SK-N-SH (cell line): ENCODE measurements around the gene FRMD3. TPM values are rescaled to one million over a fixed set of nuclear protein-coding genes. Genes with fewer than 3 reads are reported as not detected.
A peak's percentile ranks its signal among the peaks of the same experiment; 100 is the strongest.

Experiments
- CTCF ChIA-PET: fragments of 300-600, 350-600 bp; formaldehyde crosslinking; extraction: SDS; loops from one replicate; lab custom pipeline; 2021; lab: Yijun Ruan, JAX
- POLR2A ChIA-PET: fragments of 350-600 bp; sonication (Branson Sonifier 250); formaldehyde crosslinking; extraction: SDS; loops from one replicate; lab custom pipeline; 2020; ENCODE audit warnings: antibody characterized with exemption, inconsistent platforms; lab: Yijun Ruan, JAX
- DNase-seq: peaks from one replicate; pipeline ENCODE4 v3.0.0; 2012
- H2AFZ ChIP-seq: fragments of 200-600 bp; sonication (generic); 2 replicates; pipeline ENCODE4 v1.8.1; 2016; ENCODE audit warnings: antibody characterized with exemption, mild to moderate bottlenecking, low read depth
- H3F3A ChIP-seq: fragments of 200-600 bp; sonication (generic); replicated peaks from 2 replicates; pipeline ENCODE3; 2016; ENCODE audit warnings: antibody characterized with exemption, mild to moderate bottlenecking; ENCODE audit not compliant: insufficient read depth
- H3K27ac ChIP-seq, 2 experiments: fragments of 200-500 bp in 1 of 2; fragments of 200-600 bp in 1 of 2; sonication (Bioruptor generic) in 1 of 2; sonication (generic), shearing (Covaris generic) in 1 of 2; 2 replicates each; pipeline versions ENCODE4 v1.5.1 to v1.6.1; 2014 to 2016; ENCODE audit warnings: low read depth in 2 of 2, inconsistent platforms in 1 of 2, low read length in 1 of 2, mild to moderate bottlenecking in 1 of 2, mixed read lengths in 1 of 2
- H3K27me3 ChIP-seq: fragments of 200-600 bp; sonication (generic), shearing (Covaris generic); 2 replicates; pipeline ENCODE4 v1.6.1; 2016; ENCODE audit warnings: mixed run types; ENCODE audit not compliant: insufficient read depth
- H3K36me3 ChIP-seq, 2 experiments: fragments of 200-500 bp in 1 of 2; fragments of 200-600 bp in 1 of 2; sonication (Bioruptor generic) in 1 of 2; sonication (generic) in 1 of 2; replicated peaks in 1 of 2; 2 replicates each; pipeline versions ENCODE3 to v1.5.1; 2014 to 2016; ENCODE audit warnings: low read length in 1 of 2, mild to moderate bottlenecking in 1 of 2; ENCODE audit not compliant: insufficient read depth in 2 of 2, control insufficient read depth in 1 of 2
- H3K4me1 ChIP-seq, 2 experiments: fragments of 200-500 bp in 1 of 2; fragments of 200-600 bp in 1 of 2; sonication (Bioruptor generic) in 1 of 2; sonication (generic), shearing (Covaris generic) in 1 of 2; 2 replicates each; pipeline versions ENCODE4 v1.5.1 to v1.6.1; 2014 to 2016; ENCODE audit warnings: low read depth in 1 of 2, low read length in 1 of 2, mixed run types in 1 of 2; ENCODE audit not compliant: insufficient read depth in 2 of 2, control insufficient read depth in 1 of 2
- H3K4me2 ChIP-seq: fragments of 200-600 bp; sonication (generic), shearing (Covaris generic); 2 replicates; pipeline ENCODE4 v1.6.1; 2017; ENCODE audit warnings: mixed run types
- H3K4me3 ChIP-seq, 2 experiments: fragments of 200-500 bp in 1 of 2; fragments of 200-600 bp in 1 of 2; sonication (Bioruptor generic) in 1 of 2; sonication (generic), shearing (Covaris generic) in 1 of 2; 2 replicates each; pipeline versions ENCODE4 v1.5.1 to v1.8.1; 2014 to 2016; ENCODE audit warnings: low read depth in 2 of 2, inconsistent platforms in 1 of 2, low read length in 1 of 2, mild to moderate bottlenecking in 1 of 2, mixed read lengths in 1 of 2, moderate library complexity in 1 of 2
- H3K79me2 ChIP-seq: fragments of 200-600 bp; sonication (generic); 2 replicates; pipeline ENCODE4 v1.8.1; 2017; ENCODE audit warnings: mild to moderate bottlenecking; ENCODE audit not compliant: insufficient read depth
- H3K9ac ChIP-seq: fragments of 200-600 bp; sonication (generic); 2 replicates; pipeline ENCODE4 v1.6.1; 2017; ENCODE audit warnings: mixed run types
- H3K9me2 ChIP-seq: fragments of 200-600 bp; sonication (generic); 2 replicates; pipeline ENCODE4 v1.6.1; 2017; ENCODE audit warnings: mixed run types
- H3K9me3 ChIP-seq: fragments of 200-600 bp; sonication (generic); 2 replicates; pipeline ENCODE4 v1.6.1; 2017; ENCODE audit warnings: mixed run types, mild to moderate bottlenecking, moderate library complexity
- H4K20me1 ChIP-seq: fragments of 200-600 bp; sonication (generic); 2 replicates; pipeline ENCODE4 v1.6.1; 2017; ENCODE audit warnings: mild to moderate bottlenecking, mixed run types; ENCODE audit not compliant: insufficient read depth
- CTCF ChIP-seq: fragments of 200-600 bp; sonication (generic); IDR thresholded peaks from 2 replicates; pipeline ENCODE4 v1.6.1; 2017; ENCODE audit warnings: antibody characterized with exemption, mild to moderate bottlenecking, moderate library complexity
- EZH2phosphoT487 ChIP-seq: fragments of 200-600 bp; sonication (generic); IDR thresholded peaks from 2 replicates; pipeline ENCODE4 v1.6.1; 2017; ENCODE audit warnings: low read depth, mixed run types, mild to moderate bottlenecking, antibody characterized with exemption, moderate library complexity, borderline replicate concordance
- FOXJ3 ChIP-seq: sonication (generic); formaldehyde crosslinking; IDR thresholded peaks from 2 replicates; pipeline ENCODE4 v1.5.1; 2020; ENCODE audit warnings: mild to moderate bottlenecking, missing genetic modification reagents
- JUND ChIP-seq: IDR thresholded peaks from 2 replicates; pipeline ENCODE4 v1.4.0; 2012
- MAX ChIP-seq: IDR thresholded peaks from 2 replicates; pipeline ENCODE4 v1.4.0; 2012; ENCODE audit warnings: low read depth
- MXI1 ChIP-seq: IDR thresholded peaks from 2 replicates; pipeline ENCODE4 v1.6.1; 2012; ENCODE audit warnings: mild to moderate bottlenecking, low read depth, low read length, improper control_type of control experiment
- RFX5 ChIP-seq: IDR thresholded peaks from 2 replicates; pipeline ENCODE4 v1.6.1; 2012; ENCODE audit warnings: mild to moderate bottlenecking, improper control_type of control experiment, low read length
- RXRA ChIP-seq: IDR thresholded peaks from 2 replicates; pipeline ENCODE4 v1.4.0; 2012; ENCODE audit warnings: low read depth, mild to moderate bottlenecking, borderline replicate concordance
- TCF12 ChIP-seq: IDR thresholded peaks from 2 replicates; pipeline ENCODE4 v1.4.0; 2012
- TEAD4 ChIP-seq: IDR thresholded peaks from 2 replicates; pipeline ENCODE4 v1.4.0; 2012; ENCODE audit warnings: mild to moderate bottlenecking, borderline replicate concordance; ENCODE audit not compliant: insufficient read depth
- USF1 ChIP-seq: IDR thresholded peaks from 2 replicates; pipeline ENCODE4 v1.4.0; 2012; ENCODE audit warnings: low read depth, borderline replicate concordance
- YY1 ChIP-seq: IDR thresholded peaks from 2 replicates; pipeline ENCODE4 v1.4.0; 2012; ENCODE audit warnings: low read depth, mild to moderate bottlenecking
- ZBTB33 ChIP-seq: IDR thresholded peaks from 2 replicates; pipeline ENCODE4 v1.4.0; 2012; ENCODE audit warnings: low read depth, borderline replicate concordance
- WGBS: methylation state at CpG from one replicate; pipeline ENCODE4 v1.1.6; 2017; ENCODE audit warnings: low lambda C conversion rate; 5-methylcytosine and 5-hydroxymethylcytosine counted together
- polyA plus RNA-seq, 3 experiments: library from polyadenylated mRNA; depleted of rRNA; stranded (reverse); fragments of >200 nt; gene quantifications; 2 replicates each; pipeline ENCODE4 v1.2.3, GENCODE V29; 2012

The FRMD3 gene
- polyA plus RNA-seq, 1 of the 3 experiments (the other 2 are of a cell fraction) = 0.89 TPM

- H3K27ac ChIP-seq = peak overlapping the region in 1 of 2 experiments; percentile 71; a peak in 2 of 4 replicates
- 0 out of 4 replicates have a peak overlapping the region, but pooled peaks of 1 of the 2 experiments have one; percentile 16 for H3K4me3 ChIP-seq
- H3K9me2 ChIP-seq = no peaks in the 10 kb centered on the region
- TF ChIP-seq TCF12 = no peak
- H3K79me2 ChIP-seq = peaks cover 68% of the 10 kb centered on the region
- no peaks in the 10 kb centered on the region for H4K20me1 ChIP-seq
- WGBS = 76% methylated on average over 5 of the region's 5 CpGs
- H3K9ac ChIP-seq = peak overlapping the region; percentile 47; the same call in 1 of the 2 replicates
- no peaks in the 10 kb centered on the region for H3K9me3 ChIP-seq
- H2AFZ ChIP-seq = peak overlapping the region; percentile 53
- no peaks in the 10 kb centered on the region for H3K27me3 ChIP-seq
- no peak for DNase-seq
- peaks cover 11% of the 10 kb centered on the region for H3F3A ChIP-seq
- H3K36me3 ChIP-seq = no peaks in the 10 kb centered on the region
- peaks cover 5 to 14% of the 10 kb centered on the region in 2 experiments; a peak in 3 of 4 replicates for H3K4me1 ChIP-seq
- POLR2A ChIA-PET = no interaction called here
- H3K4me2 ChIP-seq = peak overlapping the region; percentile 63
- CTCF ChIA-PET = no interaction called here
These were observed 64.7 kb downstream of the FRMD3 start for GRCh38 chr9:83473488-83473971.

- Histone ChIP-seq H2AFZ (no peak overlapping the region), H3K27ac (peak overlapping the region in 1 of 2 experiments; percentile 71; a peak in 2 of 4 replicates), H3K4me2 (peak overlapping the region; percentile 63), H4K20me1 (no peaks in the 10 kb centered on the region), H3K9me2 (no peaks in the 10 kb centered on the region), H3K9me3 (no peaks in the 10 kb centered on the region), H3K36me3 (no peaks in the 10 kb centered on the region), H3K4me3 (0 out of 4 replicates have a peak overlapping the region, but pooled peaks of 1 of the 2 experiments have one; percentile 16), H3F3A (peaks cover 11% of the 10 kb centered on the region), H3K79me2 (peaks cover 69% of the 10 kb centered on the region), H3K4me1 (peaks cover 5 to 14% of the 10 kb centered on the region in 2 experiments), H3K9ac (peak overlapping the region; percentile 47; the same call in 1 of the 2 replicates), H3K27me3 (no peaks in the 10 kb centered on the region)
- POLR2A ChIA-PET = no interaction called here
- 80% methylated on average over 5 of the region's 5 CpGs for WGBS
- TF ChIP-seq RFX5 (no peak), FOXJ3 (no peak), RXRA (no peak), ZBTB33 (no peak), MAX (no peak), JUND (no peak), USF1 (no peak), TEAD4 (no peak), EZH2phosphoT487 (no peak), MXI1 (no peak), YY1 (no peak), TCF12 (no peak), CTCF (no peak)
- CTCF ChIA-PET = interaction anchor here (1.5 kb wide), 1 partner anchor 11 kb away, joined by 4 read pairs; no protein-coding TSS in a partner anchor
- DNase-seq = no peak
These were observed 65.4 kb downstream of the FRMD3 start for GRCh38 chr9:83472764-83473163.
